Measurements from ENCODE around the gene SLC6A11.

DNA sequence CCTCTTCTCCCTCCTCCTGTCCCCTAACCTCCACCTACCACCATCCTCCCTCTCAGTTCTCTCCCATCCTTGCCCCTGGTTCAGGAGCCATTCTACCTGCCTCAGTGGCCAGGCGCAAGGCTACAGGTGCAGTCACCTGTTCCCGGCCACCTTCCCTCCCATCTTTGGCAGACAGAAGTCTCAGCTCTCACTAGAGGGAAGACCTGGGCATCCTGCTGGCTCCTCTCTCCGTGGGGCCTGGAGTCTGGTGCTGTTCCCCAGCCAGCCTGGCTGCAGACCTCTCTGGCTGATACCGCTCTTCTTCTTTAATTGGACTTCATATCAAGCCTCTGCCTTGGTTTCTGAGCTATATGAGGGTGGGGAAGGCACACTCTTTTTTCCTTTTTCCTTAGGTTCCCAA lies 123.5 kb downstream of the SLC6A11 start:
- TF ChIP-seq, protein P1, sequence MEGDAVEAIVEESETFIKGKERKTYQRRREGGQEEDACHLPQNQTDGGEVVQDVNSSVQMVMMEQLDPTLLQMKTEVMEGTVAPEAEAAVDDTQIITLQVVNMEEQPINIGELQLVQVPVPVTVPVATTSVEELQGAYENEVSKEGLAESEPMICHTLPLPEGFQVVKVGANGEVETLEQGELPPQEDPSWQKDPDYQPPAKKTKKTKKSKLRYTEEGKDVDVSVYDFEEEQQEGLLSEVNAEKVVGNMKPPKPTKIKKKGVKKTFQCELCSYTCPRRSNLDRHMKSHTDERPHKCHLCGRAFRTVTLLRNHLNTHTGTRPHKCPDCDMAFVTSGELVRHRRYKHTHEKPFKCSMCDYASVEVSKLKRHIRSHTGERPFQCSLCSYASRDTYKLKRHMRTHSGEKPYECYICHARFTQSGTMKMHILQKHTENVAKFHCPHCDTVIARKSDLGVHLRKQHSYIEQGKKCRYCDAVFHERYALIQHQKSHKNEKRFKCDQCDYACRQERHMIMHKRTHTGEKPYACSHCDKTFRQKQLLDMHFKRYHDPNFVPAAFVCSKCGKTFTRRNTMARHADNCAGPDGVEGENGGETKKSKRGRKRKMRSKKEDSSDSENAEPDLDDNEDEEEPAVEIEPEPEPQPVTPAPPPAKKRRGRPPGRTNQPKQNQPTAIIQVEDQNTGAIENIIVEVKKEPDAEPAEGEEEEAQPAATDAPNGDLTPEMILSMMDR (IDR thresholded peaks at IDR 0.05) = no peak
- no peak for TF ChIP-seq POLR2A (IDR thresholded peaks at IDR 0.05)
